ENCODE results near the gene ASH1L. TPM values are rescaled to one million over a fixed set of nuclear protein-coding genes. Genes with fewer than 3 reads are reported as not detected.

The ASH1L gene
- total and polyA plus RNA-seq, 9 of the 15 experiments (the other 6 are each of a cell fraction or from before 2014, with no cell fraction given), result 2.0 to 23.3 (median 14.6) TPM

GRCh38 chr1:155609515-155610256 is 47.1 kb upstream of the ASH1L start, which contains the start of gene MSTO1 (continued):
- TF ChIP-seq KLF6 (CRISPR knock-in tag; IDR thresholded peaks at IDR 0.05; ENCODE audit: borderline replicate concordance) (peak; percentile 78; the same call in 1 of the 2 replicates), HOXB6 (CRISPR knock-in tag; IDR thresholded peaks at IDR 0.05; ENCODE audit: borderline replicate concordance) (no peak), ZNF830 (CRISPR knock-in tag; IDR thresholded peaks at IDR 0.05) (no peak), EZH2 (IDR thresholded peaks at IDR 0.05; ENCODE audit: borderline replicate concordance, low read depth, low read length) (no peak), MCM3 (IDR thresholded peaks at IDR 0.05) (no peak), CHCHD3 (CRISPR knock-in tag; IDR thresholded peaks at IDR 0.05) (no peak), PRPF4 (IDR thresholded peaks at IDR 0.05; ENCODE audit: insufficient read depth, low read depth, low read length, poor library complexity, severe bottlenecking) (no peak), ZNF589 (CRISPR knock-in tag; IDR thresholded peaks at IDR 0.05; ENCODE audit: low read depth) (no peak), ERF (CRISPR knock-in tag; IDR thresholded peaks at IDR 0.05) (no peak), ZZZ3 (IDR thresholded peaks at IDR 0.05) (no peak), ZNF57 (CRISPR knock-in tag; IDR thresholded peaks at IDR 0.05) (no peak), SNIP1 (IDR thresholded peaks at IDR 0.05; ENCODE audit: low read depth) (no peak), CGGBP1 (CRISPR knock-in tag; IDR thresholded peaks at IDR 0.05) (no peak), NR3C1 (CRISPR knock-in tag; IDR thresholded peaks at IDR 0.05) (no peak), ZC3H4 (CRISPR knock-in tag; IDR thresholded peaks at IDR 0.05; ENCODE audit: borderline replicate concordance) (no peak), NFE2L1 (tag; IDR thresholded peaks at IDR 0.05; ENCODE audit: borderline replicate concordance, low read depth) (no peak), ZNF41 (CRISPR knock-in tag; conservative IDR thresholded peaks at IDR 0.05) (no peak), MYC (IDR thresholded peaks at IDR 0.05; ENCODE audit: low read depth, low read length) (peak; percentile 96), MYC (CRISPR knock-in tag; IDR thresholded peaks at IDR 0.05; ENCODE audit: borderline replicate concordance, low read depth) (peak; percentile 83), MAFK (IDR thresholded peaks at IDR 0.05; ENCODE audit: low read length) (no peak), SRF (CRISPR knock-in tag; IDR thresholded peaks at IDR 0.05) (peak in 1 of 2 experiments; percentile 62; a peak in 1 of 4 replicates), ZNF551 (CRISPR knock-in tag; IDR thresholded peaks at IDR 0.05) (no peak), SUPT5H (IDR thresholded peaks at IDR 0.05) (peak; percentile 79), EGR1 (conservative IDR thresholded peaks at IDR 0.05) (peak; percentile 93), ZNF655 (CRISPR knock-in tag; IDR thresholded peaks at IDR 0.05) (no peak), ZNF584 (CRISPR knock-in tag; IDR thresholded peaks at IDR 0.05; ENCODE audit: low read depth) (no peak)
- TF ChIP-seq, protein P1, sequence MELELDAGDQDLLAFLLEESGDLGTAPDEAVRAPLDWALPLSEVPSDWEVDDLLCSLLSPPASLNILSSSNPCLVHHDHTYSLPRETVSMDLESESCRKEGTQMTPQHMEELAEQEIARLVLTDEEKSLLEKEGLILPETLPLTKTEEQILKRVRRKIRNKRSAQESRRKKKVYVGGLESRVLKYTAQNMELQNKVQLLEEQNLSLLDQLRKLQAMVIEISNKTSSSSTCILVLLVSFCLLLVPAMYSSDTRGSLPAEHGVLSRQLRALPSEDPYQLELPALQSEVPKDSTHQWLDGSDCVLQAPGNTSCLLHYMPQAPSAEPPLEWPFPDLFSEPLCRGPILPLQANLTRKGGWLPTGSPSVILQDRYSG (tag; conservative IDR thresholded peaks at IDR 0.05; ENCODE audit: low read depth), result 0 out of 2 replicates have a peak, but pooled peaks have one; percentile 46
- TF ChIP-seq, protein P2, sequence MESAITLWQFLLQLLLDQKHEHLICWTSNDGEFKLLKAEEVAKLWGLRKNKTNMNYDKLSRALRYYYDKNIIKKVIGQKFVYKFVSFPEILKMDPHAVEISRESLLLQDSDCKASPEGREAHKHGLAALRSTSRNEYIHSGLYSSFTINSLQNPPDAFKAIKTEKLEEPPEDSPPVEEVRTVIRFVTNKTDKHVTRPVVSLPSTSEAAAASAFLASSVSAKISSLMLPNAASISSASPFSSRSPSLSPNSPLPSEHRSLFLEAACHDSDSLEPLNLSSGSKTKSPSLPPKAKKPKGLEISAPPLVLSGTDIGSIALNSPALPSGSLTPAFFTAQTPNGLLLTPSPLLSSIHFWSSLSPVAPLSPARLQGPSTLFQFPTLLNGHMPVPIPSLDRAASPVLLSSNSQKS (CRISPR knock-in tag; IDR thresholded peaks at IDR 0.05), result no peak
